Measurements from ENCODE around the gene HDGF. TPM values are rescaled to one million over a fixed set of nuclear protein-coding genes. Genes with fewer than 3 reads are reported as not detected.

The HDGF gene
- total RNA-seq, 3 donors from 2014 or later (not counting 1 experiment from before 2014, with no cell fraction given) = 95.3 to 110 (median 96.6) TPM

DNA sequence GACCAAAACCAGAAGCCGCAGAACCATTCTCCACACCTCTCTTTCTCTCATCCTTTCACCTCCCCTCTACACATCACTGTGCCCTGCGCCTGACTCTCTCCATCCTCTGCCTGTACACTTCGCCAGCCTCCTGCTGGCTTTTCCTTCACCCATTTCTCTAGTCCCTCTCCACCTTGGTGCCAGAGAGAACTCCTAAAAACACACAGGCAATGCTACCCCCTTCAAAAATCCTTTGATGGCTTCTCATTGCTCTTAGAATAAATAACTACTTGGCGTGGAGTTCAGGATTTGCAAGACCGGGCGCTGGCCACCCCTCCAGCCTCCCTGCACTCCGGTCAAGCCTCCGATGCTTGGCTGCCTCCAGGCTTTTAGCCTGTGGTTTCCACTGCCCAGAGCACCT, 54.7 kb downstream of the HDGF start:
- no peak overlapping the region for H3K27ac ChIP-seq (ENCODE audit: low read length)
- intact Hi-C loops (cut with micrococcal nuclease) = no loop called here
- 95% methylated on average over 8 of the region's 8 CpGs for WGBS (ENCODE audit: insufficient coverage)
- H3K4me3 ChIP-seq (ENCODE audit: low read length) = no peak overlapping the region
- H3K4me1 ChIP-seq (ENCODE audit: control insufficient read depth, insufficient read depth, low read length) = no peaks in the 10 kb centered on the region
- Mint-ChIP-seq H3K4me3 (no peak overlapping the region), H3K27ac (no peak overlapping the region), H3K36me3 (no peaks in the 10 kb centered on the region), H3K27me3 (ENCODE audit: low read depth in 2 of 2) (peaks cover 35 to 38% of the 10 kb centered on the region in 2 donors), H3K4me1 (peaks cover 0 to 15% of the 10 kb centered on the region in 2 donors), H3K9me3 (no peaks in the 10 kb centered on the region)
- peaks cover 31% of the 10 kb centered on the region for H3K27me3 ChIP-seq (ENCODE audit: control insufficient read depth, insufficient read depth, low read length)
- no peaks in the 10 kb centered on the region for H3K36me3 ChIP-seq (ENCODE audit: control insufficient read depth, insufficient read depth, low read length)
- ATAC-seq (no peak), DNase-seq (no peak)
- no peaks in the 10 kb centered on the region for H3K9me3 ChIP-seq (ENCODE audit: control insufficient read depth, insufficient read depth, low read length)
- TF ChIP-seq, protein P1, sequence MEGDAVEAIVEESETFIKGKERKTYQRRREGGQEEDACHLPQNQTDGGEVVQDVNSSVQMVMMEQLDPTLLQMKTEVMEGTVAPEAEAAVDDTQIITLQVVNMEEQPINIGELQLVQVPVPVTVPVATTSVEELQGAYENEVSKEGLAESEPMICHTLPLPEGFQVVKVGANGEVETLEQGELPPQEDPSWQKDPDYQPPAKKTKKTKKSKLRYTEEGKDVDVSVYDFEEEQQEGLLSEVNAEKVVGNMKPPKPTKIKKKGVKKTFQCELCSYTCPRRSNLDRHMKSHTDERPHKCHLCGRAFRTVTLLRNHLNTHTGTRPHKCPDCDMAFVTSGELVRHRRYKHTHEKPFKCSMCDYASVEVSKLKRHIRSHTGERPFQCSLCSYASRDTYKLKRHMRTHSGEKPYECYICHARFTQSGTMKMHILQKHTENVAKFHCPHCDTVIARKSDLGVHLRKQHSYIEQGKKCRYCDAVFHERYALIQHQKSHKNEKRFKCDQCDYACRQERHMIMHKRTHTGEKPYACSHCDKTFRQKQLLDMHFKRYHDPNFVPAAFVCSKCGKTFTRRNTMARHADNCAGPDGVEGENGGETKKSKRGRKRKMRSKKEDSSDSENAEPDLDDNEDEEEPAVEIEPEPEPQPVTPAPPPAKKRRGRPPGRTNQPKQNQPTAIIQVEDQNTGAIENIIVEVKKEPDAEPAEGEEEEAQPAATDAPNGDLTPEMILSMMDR (IDR thresholded peaks at IDR 0.05) = no peak

GRCh38 chr1:156694690-156694962, 56.8 kb downstream of the HDGF start:
- H3K27ac ChIP-seq (ENCODE audit: low read length) = no peak overlapping the region
- H3K4me1 Mint-ChIP-seq = peaks cover 2 to 17% of the 10 kb centered on the region in 2 donors
- TF ChIP-seq, protein P1 (IDR thresholded peaks at IDR 0.05) = no peak
- H3K27me3 ChIP-seq (ENCODE audit: control insufficient read depth, insufficient read depth, low read length) = peaks cover 41% of the 10 kb centered on the region
- ATAC-seq = no peak
- no peak for DNase-seq
- H3K9me3 Mint-ChIP-seq = no peaks in the 10 kb centered on the region
- peaks cover 41 to 47% of the 10 kb centered on the region in 2 donors for H3K27me3 Mint-ChIP-seq (ENCODE audit: low read depth in 2 of 2)
- H3K36me3 ChIP-seq (ENCODE audit: control insufficient read depth, insufficient read depth, low read length) = no peaks in the 10 kb centered on the region
- no peak overlapping the region for H3K4me3 ChIP-seq (ENCODE audit: low read length)
- 93% methylated on average over 5 of the region's 5 CpGs for WGBS (ENCODE audit: insufficient coverage)
- no peaks in the 10 kb centered on the region for H3K9me3 ChIP-seq (ENCODE audit: control insufficient read depth, insufficient read depth, low read length)
- no peak overlapping the region for H3K27ac Mint-ChIP-seq
- no peaks in the 10 kb centered on the region for H3K36me3 Mint-ChIP-seq
- intact Hi-C loops (cut with micrococcal nuclease) = no loop called here
- peaks cover 3% of the 10 kb centered on the region for H3K4me1 ChIP-seq (ENCODE audit: control insufficient read depth, insufficient read depth, low read length)
- H3K4me3 Mint-ChIP-seq = no peak overlapping the region

DNA sequence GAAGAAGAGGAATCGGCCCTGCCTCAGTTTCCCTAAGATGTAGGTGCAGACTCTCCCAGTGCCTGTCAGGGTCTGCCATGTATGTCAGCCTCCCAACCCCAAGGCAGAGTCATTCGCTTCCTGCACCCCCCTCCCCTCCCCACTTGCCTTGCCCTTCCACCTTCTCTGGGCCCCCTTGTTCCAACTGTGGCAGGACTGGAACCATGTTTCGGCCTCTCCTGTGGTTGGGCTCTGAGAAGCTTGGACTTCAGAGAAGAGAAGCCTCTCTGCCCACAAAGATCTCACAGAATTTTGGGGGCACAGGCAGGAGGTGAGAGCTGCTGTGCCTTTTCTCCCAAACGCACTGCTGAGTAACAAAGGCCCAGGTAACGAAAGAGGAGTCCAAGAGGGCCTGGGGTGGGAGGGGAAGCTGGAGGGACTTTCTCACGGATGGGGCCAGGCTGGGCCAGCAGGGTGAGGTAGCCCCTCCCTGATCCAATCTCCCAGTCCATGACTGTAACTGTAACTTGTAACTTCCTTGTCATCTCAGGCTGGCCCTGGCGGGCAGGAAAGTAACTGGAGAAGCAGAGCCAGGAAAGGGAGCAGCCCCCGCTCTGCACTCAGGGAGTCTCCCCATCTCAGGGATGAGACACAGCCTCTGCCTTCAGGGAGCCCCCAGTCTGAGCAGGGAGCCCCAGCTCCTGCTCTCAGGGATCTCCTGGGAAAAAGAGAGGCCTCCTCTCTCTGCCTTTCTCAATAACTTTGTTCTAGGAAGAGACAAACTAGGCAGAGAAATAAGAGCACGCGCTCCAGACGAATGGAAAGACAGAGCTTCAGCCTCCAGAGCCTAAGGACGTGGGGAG, 57.4 kb downstream of the HDGF start:
- H3K36me3 Mint-ChIP-seq = no peaks in the 10 kb centered on the region

More for the DNA sequence above, 57.4 kb downstream of the HDGF start:
- Histone ChIP-seq H3K9me3 (ENCODE audit: control insufficient read depth, insufficient read depth, low read length) (no peaks in the 10 kb centered on the region), H3K4me3 (ENCODE audit: low read length) (no peak overlapping the region), H3K27ac (ENCODE audit: low read length) (no peak overlapping the region), H3K4me1 (ENCODE audit: control insufficient read depth, insufficient read depth, low read length) (peaks cover 7% of the 10 kb centered on the region), H3K27me3 (ENCODE audit: control insufficient read depth, insufficient read depth, low read length) (peaks cover 43% of the 10 kb centered on the region), H3K36me3 (ENCODE audit: control insufficient read depth, insufficient read depth, low read length) (no peaks in the 10 kb centered on the region)
- TF ChIP-seq, protein P1 (IDR thresholded peaks at IDR 0.05) = no peak
- no peak overlapping the region for H3K27ac Mint-ChIP-seq
- DNase-seq = no peak
- H3K4me1 Mint-ChIP-seq = peaks cover 7 to 21% of the 10 kb centered on the region in 2 donors
- H3K27me3 Mint-ChIP-seq (ENCODE audit: low read depth in 2 of 2) = peaks cover 47 to 48% of the 10 kb centered on the region in 2 donors
- intact Hi-C loops (cut with micrococcal nuclease) = loop anchor here (2.0 kb wide), 1 partner anchor 13 kb away; no protein-coding TSS in a partner anchor
- WGBS (ENCODE audit: insufficient coverage) = 86% methylated on average over 11 of the region's 12 CpGs
- H3K4me3 Mint-ChIP-seq = no peak overlapping the region
- no peaks in the 10 kb centered on the region for H3K9me3 Mint-ChIP-seq
- no peak for ATAC-seq

Measured in natural killer cell (primary cell).